SIG-M5 treated with dmso at 0.1 percent for 504 hours (cell line): ENCODE data around the gene MACROD2.

Experiments
- DNase-seq: peaks from one replicate; lab custom pipeline; 2025; ENCODE audit not compliant: unreplicated experiment; lab: John Stamatoyannopoulos, UW

The MACROD2 gene

GRCh38 chr20:15805154-15805553 is 1809.8 kb downstream of the MACROD2 start:
- no peak for DNase-seq

GRCh38 chr20:15806105-15806504 is 1810.8 kb downstream of the MACROD2 start:
- no peak for DNase-seq

- no peak for DNase-seq
These were observed 1812.0 kb downstream of the MACROD2 start for GRCh38 chr20:15807271-15807670.

- DNase-seq: peak; percentile 3
These were observed 1812.5 kb downstream of the MACROD2 start for GRCh38 chr20:15807771-15808170.

- no peak for DNase-seq
These were observed 1816.6 kb downstream of the MACROD2 start for GRCh38 chr20:15811951-15812350.

- DNase-seq: no peak
These were observed 1817.4 kb downstream of the MACROD2 start for GRCh38 chr20:15812696-15813095.

GRCh38 chr20:15814360-15814759 is 1819.0 kb downstream of the MACROD2 start:
- DNase-seq: no peak

GRCh38 chr20:15814911-15815310 is 1819.6 kb downstream of the MACROD2 start:
- no peak for DNase-seq

GRCh38 chr20:15817351-15817750 is 1822.0 kb downstream of the MACROD2 start:
- no peak for DNase-seq

- peak; percentile 6 for DNase-seq
These were observed 1823.3 kb downstream of the MACROD2 start for GRCh38 chr20:15818651-15819071.

- DNase-seq: no peak
These were observed 1828.4 kb downstream of the MACROD2 start for GRCh38 chr20:15823718-15824117.

- no peak for DNase-seq
These were observed 1832.3 kb downstream of the MACROD2 start for GRCh38 chr20:15827628-15828027.

- DNase-seq: no peak
These were observed 1835.9 kb downstream of the MACROD2 start for GRCh38 chr20:15831201-15831600.

GRCh38 chr20:15832512-15832911 is 1837.2 kb downstream of the MACROD2 start:
- no peak for DNase-seq

- no peak for DNase-seq
These were observed 1839.5 kb downstream of the MACROD2 start for GRCh38 chr20:15834857-15835256.

GRCh38 chr20:15835811-15836210 is 1840.5 kb downstream of the MACROD2 start:
- no peak for DNase-seq

- DNase-seq: no peak
These were observed 1841.3 kb downstream of the MACROD2 start for GRCh38 chr20:15836634-15837033.

- DNase-seq: no peak
These were observed 1842.2 kb downstream of the MACROD2 start for GRCh38 chr20:15837563-15837962.

GRCh38 chr20:15838466-15838865 is 1843.2 kb downstream of the MACROD2 start:
- DNase-seq: no peak

- DNase-seq: no peak
These were observed 1845.5 kb downstream of the MACROD2 start for GRCh38 chr20:15840636-15841301.

GRCh38 chr20:15842872-15843271 is 1847.6 kb downstream of the MACROD2 start:
- no peak for DNase-seq

GRCh38 chr20:15843777-15844176 is 1848.5 kb downstream of the MACROD2 start:
- DNase-seq: no peak

- no peak for DNase-seq
These were observed 1852.0 kb downstream of the MACROD2 start for GRCh38 chr20:15847196-15847784.
